Activated CD8-positive, alpha-beta memory T cell treated with anti-CD3 and anti-CD28 coated beads, Interleukin-2, amount 10 ng/mL, durations not matched to agents 7 days and 5 days (primary cell): Measurements from ENCODE around the gene AJM1. TPM values are rescaled to one million over a fixed set of nuclear protein-coding genes. Genes with fewer than 3 reads are reported as not detected.

ENCODE experiments used
- ATAC-seq: fragments of 150-1000 bp; cut with Tn5 transposase; one replicate; pipeline ENCODE4 v1.10.0; 2021; ENCODE audit warnings: moderate library complexity
- CTCF ChIA-PET: fragments of 350-600 bp; sonication (Branson Sonifier 250); formaldehyde crosslinking; loops from one replicate; lab custom pipeline; 2021; ENCODE audit warnings: antibody characterized with exemption; lab: Charles Lee
- DNase-seq: peaks from one replicate; pipeline ENCODE4 v3.0.0-alpha.2; 2020
- H3K27ac Mint-ChIP-seq: one replicate; pipeline ENCODE4 v1.8.0; 2021; ENCODE audit warnings: mild to moderate bottlenecking, mixed read lengths
- H3K27me3 Mint-ChIP-seq: one replicate; pipeline ENCODE4 v1.8.0; 2021; ENCODE audit warnings: mixed read lengths
- H3K36me3 Mint-ChIP-seq: one replicate; pipeline ENCODE4 v1.8.0; 2021; ENCODE audit warnings: mild to moderate bottlenecking, mixed read lengths
- H3K4me1 Mint-ChIP-seq: one replicate; pipeline ENCODE4 v1.8.0; 2021; ENCODE audit warnings: mixed read lengths
- H3K4me3 Mint-ChIP-seq: one replicate; pipeline ENCODE4 v1.8.0; 2021; ENCODE audit warnings: mild to moderate bottlenecking, moderate library complexity, mixed read lengths
- H3K9me3 Mint-ChIP-seq: one replicate; pipeline ENCODE4 v1.8.0; 2022; ENCODE audit warnings: low read depth, mixed read lengths
- total RNA-seq, 2 experiments: library from RNA; stranded (reverse); gene quantifications; one replicate each; pipeline ENCODE4 v1.2.3, GENCODE V29; 2021

Gene AJM1
- total RNA-seq, 2 experiments from 2014 or later = 3.9 to 4.4 TPM

GRCh38 chr9:136803551-136804508 lies 38.4 kb upstream of the AJM1 start:
- peaks cover 13% of the 10 kb centered on the region for H3K27me3 Mint-ChIP-seq
- ATAC-seq (no peak), DNase-seq (no peak)
- H3K4me1 Mint-ChIP-seq = peaks cover 33% of the 10 kb centered on the region
- H3K27ac Mint-ChIP-seq = no peak overlapping the region
- no peaks in the 10 kb centered on the region for H3K9me3 Mint-ChIP-seq
- H3K4me3 Mint-ChIP-seq = no peak overlapping the region
- peaks cover 4% of the 10 kb centered on the region for H3K36me3 Mint-ChIP-seq
- CTCF ChIA-PET = interaction anchor here (1.1 to 2.1 kb wide), 3 partner anchors 12 to 225 kb away, joined by 3 to 8 read pairs (median 4); partner anchors contain the start of gene AJM1

- CTCF ChIA-PET = interaction anchor here (1.1 to 2.1 kb wide), 3 partner anchors 12 to 225 kb away, joined by 3 to 8 read pairs (median 4); partner anchors contain the start of gene AJM1
- peaks cover 10% of the 10 kb centered on the region for H3K36me3 Mint-ChIP-seq
- H3K4me1 Mint-ChIP-seq = peaks cover 42% of the 10 kb centered on the region
- H3K4me3 Mint-ChIP-seq = no peak overlapping the region
- no peak overlapping the region for H3K27ac Mint-ChIP-seq
- peaks cover 13% of the 10 kb centered on the region for H3K27me3 Mint-ChIP-seq
- no peak for DNase-seq
- ATAC-seq = no peak
- no peaks in the 10 kb centered on the region for H3K9me3 Mint-ChIP-seq
Measured at GRCh38 chr9:136804509-136805206, 37.6 kb upstream of the AJM1 start.

- Mint-ChIP-seq H3K36me3 (peaks cover 15% of the 10 kb centered on the region), H3K4me3 (peak overlapping the region; percentile 11), H3K27ac (no peak overlapping the region), H3K27me3 (peaks cover 13% of the 10 kb centered on the region), H3K9me3 (no peaks in the 10 kb centered on the region), H3K4me1 (peaks cover 45% of the 10 kb centered on the region)
- no peak for ATAC-seq
- CTCF ChIA-PET = interaction anchor here (0.9 to 2.8 kb wide), 5 partner anchors 12 to 259 kb away, joined by 3 to 24 read pairs (median 3); partner anchors contain the start of gene AJM1
- DNase-seq = no peak
Measured at GRCh38 chr9:136805207-136805740, 37.0 kb upstream of the AJM1 start.

GRCh38 chr9:136806067-136806466 lies 36.2 kb upstream of the AJM1 start:
- peaks cover 41% of the 10 kb centered on the region for H3K4me1 Mint-ChIP-seq
- peaks cover 8% of the 10 kb centered on the region for H3K27me3 Mint-ChIP-seq
- peaks cover 18% of the 10 kb centered on the region for H3K36me3 Mint-ChIP-seq
- H3K27ac Mint-ChIP-seq = peak overlapping the region; percentile 15
- peak overlapping the region; percentile 82 for H3K4me3 Mint-ChIP-seq
- CTCF ChIA-PET = interaction anchor here (0.9 to 4.2 kb wide), 9 partner anchors 9 to 258 kb away, joined by 3 to 28 read pairs (median 4); partner anchors contain the start of gene AJM1
- DNase-seq = no peak
- no peak for ATAC-seq
- no peaks in the 10 kb centered on the region for H3K9me3 Mint-ChIP-seq

- Mint-ChIP-seq H3K36me3 (peaks cover 18% of the 10 kb centered on the region), H3K9me3 (no peaks in the 10 kb centered on the region), H3K4me1 (peaks cover 40% of the 10 kb centered on the region), H3K27ac (peak overlapping the region; percentile 79), H3K27me3 (peaks cover 7% of the 10 kb centered on the region), H3K4me3 (peak overlapping the region; percentile 82)
- no peak for ATAC-seq
- DNase-seq = no peak
- CTCF ChIA-PET = interaction anchor here (1.1 to 4.2 kb wide), 11 partner anchors 9 to 261 kb away, joined by 3 to 28 read pairs (median 5); partner anchors contain the start of gene AJM1
Measured at GRCh38 chr9:136806631-136807201, 35.6 kb upstream of the AJM1 start.

- Mint-ChIP-seq H3K27me3 (no peaks in the 10 kb centered on the region), H3K36me3 (peaks cover 18% of the 10 kb centered on the region), H3K9me3 (no peaks in the 10 kb centered on the region), H3K4me1 (peaks cover 42% of the 10 kb centered on the region), H3K4me3 (peak within 1 kb of the TSS; percentile 82), H3K27ac (peak within 1 kb of the TSS; percentile 79)
- CTCF ChIA-PET = interaction anchor here (1.1 to 4.2 kb wide), 11 partner anchors 8 to 261 kb away, joined by 3 to 28 read pairs (median 5); partner anchors contain the start of gene AJM1
- ATAC-seq (peak; percentile 91), DNase-seq (peak; percentile 83)
Measured at GRCh38 chr9:136807281-136808074, 34.8 kb upstream of the AJM1 start, which contains the start of gene RABL6. Gene RABL6, plus strand, starts transcription at chr9:136807948. Its CDS starts 249 bp downstream, at chr9:136808197.

- Mint-ChIP-seq H3K4me3 (peak overlapping the region; percentile 74), H3K4me1 (peaks cover 50% of the 10 kb centered on the region), H3K27ac (peak overlapping the region; percentile 66), H3K9me3 (no peaks in the 10 kb centered on the region), H3K36me3 (peaks cover 24% of the 10 kb centered on the region), H3K27me3 (no peaks in the 10 kb centered on the region)
- peak; percentile 58 for DNase-seq
- CTCF ChIA-PET = interaction anchor here (0.9 to 4.2 kb wide), 12 partner anchors 8 to 260 kb away, joined by 3 to 28 read pairs (median 6); partner anchors contain the start of gene AJM1
- ATAC-seq = peak; percentile 35
Measured at GRCh38 chr9:136808075-136808805, 34.0 kb upstream of the AJM1 start.

- DNase-seq (no peak), ATAC-seq (no peak)
- Mint-ChIP-seq H3K36me3 (peaks cover 27% of the 10 kb centered on the region), H3K4me1 (peaks cover 56% of the 10 kb centered on the region), H3K9me3 (no peaks in the 10 kb centered on the region), H3K27ac (peak overlapping the region; percentile 35), H3K27me3 (no peaks in the 10 kb centered on the region), H3K4me3 (peak overlapping the region; percentile 71)
- CTCF ChIA-PET = interaction anchor here (0.7 to 4.2 kb wide), 6 partner anchors 9 to 261 kb away, joined by 3 to 28 read pairs (median 6); partner anchors contain the start of genes AJM1 and SAPCD2
Measured at GRCh38 chr9:136808806-136809158, 33.5 kb upstream of the AJM1 start.

GRCh38 chr9:136814725-136815421 lies 27.4 kb upstream of the AJM1 start:
- no peaks in the 10 kb centered on the region for H3K27me3 Mint-ChIP-seq
- DNase-seq = no peak
- peak overlapping the region; percentile 35 for H3K27ac Mint-ChIP-seq
- H3K4me1 Mint-ChIP-seq = peaks cover 38% of the 10 kb centered on the region
- H3K36me3 Mint-ChIP-seq = peaks cover 30% of the 10 kb centered on the region
- H3K9me3 Mint-ChIP-seq = no peaks in the 10 kb centered on the region
- ATAC-seq = no peak
- H3K4me3 Mint-ChIP-seq = no peak overlapping the region
- CTCF ChIA-PET = interaction anchor here (0.9 to 3.3 kb wide), 6 partner anchors 8 to 220 kb away, joined by 3 to 13 read pairs (median 5); partner anchors contain the start of gene AJM1

GRCh38 chr9:136815422-136815782 lies 26.9 kb upstream of the AJM1 start:
- Mint-ChIP-seq H3K27me3 (no peaks in the 10 kb centered on the region), H3K36me3 (peaks cover 27% of the 10 kb centered on the region), H3K4me1 (peaks cover 34% of the 10 kb centered on the region), H3K27ac (no peak overlapping the region), H3K9me3 (no peaks in the 10 kb centered on the region), H3K4me3 (no peak overlapping the region)
- DNase-seq (no peak), ATAC-seq (no peak)
- CTCF ChIA-PET = interaction anchor here (0.9 to 3.3 kb wide), 6 partner anchors 9 to 220 kb away, joined by 3 to 13 read pairs (median 5); partner anchors contain the start of gene AJM1
